ENCODE measurements around the gene IL20. TPM values are rescaled to one million over a fixed set of nuclear protein-coding genes. Genes with fewer than 3 reads are reported as not detected.

The IL20 gene
- total and polyA plus RNA-seq, 7 donors, result not detected

GRCh38 chr1:206901944-206902343, 36.5 kb downstream of the IL20 start:
- no peak for DNase-seq
- Histone ChIP-seq H3K27me3 (no peaks in the 10 kb centered on the region), H3K27ac (no peak overlapping the region), H3K4me1 (no peaks in the 10 kb centered on the region), H3K4me3 (no peak overlapping the region), H3K9me3 (no peaks in the 10 kb centered on the region), H3K36me3 (no peaks in the 10 kb centered on the region)
- WGBS, 2 donors, result 90 to 94% methylated on average over 6 of the region's 6 CpGs
- TF ChIP-seq POLR2A (IDR thresholded peaks at IDR 0.05) (no peak), EP300 (IDR thresholded peaks at IDR 0.05) (no peak), CTCF (IDR thresholded peaks at IDR 0.05) (no peak), POLR2AphosphoS5 (IDR thresholded peaks at IDR 0.05) (no peak)
- intact Hi-C loops (cut with DNase I), result no loop called here

- Histone ChIP-seq H3K4me3 (no peak overlapping the region), H3K9me3 (no peaks in the 10 kb centered on the region), H3K4me1 (no peaks in the 10 kb centered on the region), H3K36me3 (no peaks in the 10 kb centered on the region), H3K27me3 (no peaks in the 10 kb centered on the region), H3K27ac (no peak overlapping the region)
- intact Hi-C loops (cut with DNase I), result no loop called here
- no peak for TF ChIP-seq CTCF (IDR thresholded peaks at IDR 0.05)
- no peak for TF ChIP-seq POLR2A (IDR thresholded peaks at IDR 0.05)
- TF ChIP-seq EP300 (IDR thresholded peaks at IDR 0.05), result no peak
- no peak for TF ChIP-seq POLR2AphosphoS5 (IDR thresholded peaks at IDR 0.05)
- WGBS, 2 donors, result 94% methylated on average over 1 of the region's 1 CpG
- no peak for DNase-seq
These were observed 37.3 kb downstream of the IL20 start for GRCh38 chr1:206902702-206903101.

- no peak overlapping the region for H3K27ac ChIP-seq
- peaks cover 0 to under 1% (median 0%) of the 10 kb centered on the region in 3 donors for H3K27me3 ChIP-seq
- H3K4me3 ChIP-seq, result no peak overlapping the region
- WGBS, 2 donors, result 94% methylated on average over 2 of the region's 2 CpGs
- no peak for DNase-seq
- intact Hi-C loops (cut with DNase I), result no loop called here
- TF ChIP-seq CTCF (IDR thresholded peaks at IDR 0.05) (no peak), POLR2A (IDR thresholded peaks at IDR 0.05) (no peak), POLR2AphosphoS5 (IDR thresholded peaks at IDR 0.05) (no peak), EP300 (IDR thresholded peaks at IDR 0.05) (no peak)
- H3K9me3 ChIP-seq, result no peaks in the 10 kb centered on the region
- H3K4me1 ChIP-seq, result peaks cover 0 to under 1% (median 0%) of the 10 kb centered on the region in 4 donors
- no peaks in the 10 kb centered on the region for H3K36me3 ChIP-seq
These were observed 38.3 kb downstream of the IL20 start for GRCh38 chr1:206903687-206904086.

GRCh38 chr1:206904423-206905142, 39.2 kb downstream of the IL20 start:
- WGBS, 2 donors, result 90 to 92% methylated on average over 10 of the region's 10 CpGs
- H3K4me3 ChIP-seq, result no peak overlapping the region
- intact Hi-C loops (cut with DNase I), result no loop called here

More at GRCh38 chr1:206904423-206905142, 39.2 kb downstream of the IL20 start:
- no peak overlapping the region for H3K27ac ChIP-seq
- H3K36me3 ChIP-seq, result no peaks in the 10 kb centered on the region
- TF ChIP-seq POLR2A (IDR thresholded peaks at IDR 0.05) (no peak), POLR2AphosphoS5 (IDR thresholded peaks at IDR 0.05) (no peak), EP300 (IDR thresholded peaks at IDR 0.05) (no peak), CTCF (IDR thresholded peaks at IDR 0.05) (no peak)
- peaks cover 0 to 9% (median 8%) of the 10 kb centered on the region in 4 donors for H3K4me1 ChIP-seq
- H3K9me3 ChIP-seq, result no peaks in the 10 kb centered on the region
- H3K27me3 ChIP-seq, result peaks cover 0 to 10% (median 4%) of the 10 kb centered on the region in 3 donors
- no peak for DNase-seq

Data from sigmoid colon (tissue), 7 donors.